ENCODE measurements around the gene LIPG.

- TF ChIP-seq RAD21 (conservative IDR thresholded peaks at IDR 0.05 in 1 of 2, IDR thresholded peaks at IDR 0.05 in 1 of 2), result no peak
- TF ChIP-seq ZFP36 (IDR thresholded peaks at IDR 0.05; ENCODE audit: borderline replicate concordance, partially characterized antibody), result no peak
- no peak for TF ChIP-seq POLR2A (IDR thresholded peaks at IDR 0.05; ENCODE audit: low read length)
- TF ChIP-seq EP300 (IDR thresholded peaks at IDR 0.05), result no peak
- no peak for TF ChIP-seq CTCF (IDR thresholded peaks at IDR 0.05)
- TF ChIP-seq MAX (IDR thresholded peaks at IDR 0.05), result no peak
- no peak for TF ChIP-seq USF2 (IDR thresholded peaks at IDR 0.05)
- no peak for TF ChIP-seq NR3C1 (IDR thresholded peaks at IDR 0.05)
Observed at GRCh38 chr18:49625021-49625691, 63.3 kb downstream of the LIPG start.

All from A549 (cell line).